Middle frontal gyrus (tissue), 1 donor: ENCODE data around the gene TNP2.

ENCODE experiments used
- DNase-seq: peaks from one replicate; pipeline ENCODE4 v3.0.0-alpha.2; 2015; ENCODE audit warnings: low spot score; ENCODE audit errors: extremely low spot score

TNP2 gene

DNA sequence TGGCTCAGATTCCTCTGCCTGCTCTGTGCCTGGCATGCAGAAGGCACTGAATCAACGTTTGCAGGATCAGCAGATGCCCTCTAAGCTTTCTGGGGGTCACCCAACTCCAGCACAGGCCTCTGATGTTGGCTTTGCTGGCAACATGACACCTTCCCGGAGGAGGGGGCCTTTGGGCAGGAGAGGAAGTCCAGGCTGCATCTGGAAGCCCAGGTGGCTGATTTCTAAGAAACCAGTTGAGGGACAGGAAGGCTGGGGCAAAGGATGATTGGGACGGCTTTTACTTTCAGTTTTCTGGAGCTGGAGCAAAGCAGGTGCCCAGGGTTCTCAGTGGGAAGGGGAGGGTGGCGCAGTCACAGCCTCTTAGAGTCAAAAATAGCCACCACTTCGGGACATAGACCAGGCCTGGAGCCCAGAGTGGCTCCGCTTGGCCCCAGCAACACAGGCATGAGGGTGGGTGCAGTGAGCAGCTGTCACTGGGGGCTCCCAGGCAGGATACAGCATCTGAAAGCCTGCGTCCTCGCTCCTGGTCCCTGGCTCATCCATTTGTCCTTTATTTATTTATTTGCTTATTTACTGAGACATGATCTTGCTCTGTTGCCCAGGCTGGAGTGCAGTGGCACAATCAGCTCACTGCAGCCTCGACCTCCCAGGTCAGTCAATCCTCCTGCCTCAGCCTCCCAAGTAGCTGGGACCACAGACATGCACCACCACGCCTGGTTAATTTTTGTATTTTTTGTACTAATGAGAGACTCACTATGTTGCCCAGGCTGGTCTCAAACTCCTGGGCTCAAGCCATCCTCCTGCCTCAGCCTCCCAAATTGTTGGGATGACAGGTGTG is 28.3 kb downstream of the TNP2 start:
- DNase-seq: no peak

DNA sequence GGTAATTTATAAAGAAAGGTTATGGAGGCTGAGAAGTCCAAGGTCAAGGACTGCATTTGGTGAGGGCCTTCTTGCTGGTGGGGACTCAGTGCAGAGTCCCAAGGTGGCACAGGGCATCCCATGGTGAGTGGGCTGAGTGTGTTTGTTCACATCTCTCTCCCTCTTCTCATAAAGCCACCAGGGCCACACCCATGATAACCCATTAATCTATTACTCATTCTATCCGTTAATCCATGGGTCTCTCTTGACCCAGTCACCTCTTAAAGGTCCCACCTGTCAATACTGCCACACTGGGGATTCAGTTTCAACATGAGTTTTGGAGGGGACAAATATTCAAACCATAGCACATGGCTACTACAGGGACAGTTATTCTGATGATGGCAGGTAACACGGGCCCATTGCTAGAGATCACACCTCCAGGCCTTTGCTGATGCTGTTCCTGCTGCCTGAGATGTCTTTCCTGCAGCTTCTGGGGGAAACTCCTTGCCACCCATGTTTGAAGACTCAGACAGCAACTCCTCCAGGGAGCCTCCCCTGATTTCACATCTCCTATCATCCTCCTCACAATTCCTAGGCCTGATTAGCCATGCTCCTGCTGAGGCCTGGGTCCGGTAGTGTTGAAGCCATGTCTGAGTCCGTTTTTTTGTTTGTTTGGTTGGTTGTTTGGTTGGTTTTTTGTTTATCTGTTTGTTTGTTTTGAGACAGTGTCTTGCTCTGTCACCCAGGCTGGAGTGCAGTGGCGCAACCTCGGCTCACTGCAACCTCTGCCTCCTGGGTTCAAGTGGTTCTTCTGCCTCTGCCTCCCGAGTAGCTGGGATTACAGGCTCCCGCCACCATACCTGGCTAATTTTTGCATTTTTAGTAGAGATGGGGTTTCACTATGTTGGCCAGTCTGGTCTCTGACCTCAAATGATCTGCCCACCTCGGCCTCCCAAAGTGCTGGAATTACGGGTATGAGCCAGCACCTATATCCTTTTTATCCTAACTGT is 29.2 kb downstream of the TNP2 start:
- no peak for DNase-seq

DNA sequence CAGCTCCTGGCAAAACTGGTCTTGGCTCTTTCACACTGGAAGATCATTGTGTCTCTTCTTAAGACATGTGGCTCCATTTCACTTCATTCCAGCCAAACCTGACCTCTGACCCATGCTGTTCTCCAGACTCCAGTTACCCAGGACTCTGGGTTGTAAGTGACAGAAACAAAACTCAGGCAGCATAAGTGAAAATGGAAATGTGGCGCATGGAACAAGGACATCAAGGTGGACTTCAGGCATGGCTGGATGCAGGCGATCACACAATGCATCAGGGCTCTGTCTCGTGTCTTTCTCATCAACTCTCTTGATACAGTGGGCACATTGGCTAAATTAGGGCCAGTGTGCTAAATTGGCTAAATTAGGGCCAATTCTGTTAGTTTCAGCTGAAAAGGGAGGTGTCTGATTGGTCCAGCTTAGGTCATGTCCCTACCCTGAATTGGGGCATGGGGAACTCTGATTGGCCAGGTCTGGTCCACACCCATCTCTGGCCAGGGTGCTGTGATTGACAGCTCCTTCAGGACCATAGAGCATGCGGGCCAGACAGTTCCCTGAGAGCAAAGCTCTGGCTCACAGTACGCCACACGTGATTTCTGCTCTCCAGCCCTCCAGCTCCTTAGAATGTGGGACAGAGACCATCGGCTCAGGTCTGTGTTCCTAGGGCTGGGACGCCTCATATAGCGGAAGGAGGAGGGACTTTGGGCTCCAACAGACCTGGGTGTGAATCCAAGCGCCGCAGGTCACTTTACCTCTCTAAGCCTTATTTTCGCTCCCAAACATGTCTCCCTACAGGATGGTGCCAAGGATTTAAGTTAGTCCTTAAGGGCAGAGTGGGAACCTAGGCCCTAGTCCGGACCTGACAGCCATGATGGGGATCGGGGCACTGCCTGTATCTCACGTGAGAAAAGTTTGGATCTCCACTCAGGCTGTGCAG is 30.6 kb downstream of the TNP2 start:
- DNase-seq: no peak

DNA sequence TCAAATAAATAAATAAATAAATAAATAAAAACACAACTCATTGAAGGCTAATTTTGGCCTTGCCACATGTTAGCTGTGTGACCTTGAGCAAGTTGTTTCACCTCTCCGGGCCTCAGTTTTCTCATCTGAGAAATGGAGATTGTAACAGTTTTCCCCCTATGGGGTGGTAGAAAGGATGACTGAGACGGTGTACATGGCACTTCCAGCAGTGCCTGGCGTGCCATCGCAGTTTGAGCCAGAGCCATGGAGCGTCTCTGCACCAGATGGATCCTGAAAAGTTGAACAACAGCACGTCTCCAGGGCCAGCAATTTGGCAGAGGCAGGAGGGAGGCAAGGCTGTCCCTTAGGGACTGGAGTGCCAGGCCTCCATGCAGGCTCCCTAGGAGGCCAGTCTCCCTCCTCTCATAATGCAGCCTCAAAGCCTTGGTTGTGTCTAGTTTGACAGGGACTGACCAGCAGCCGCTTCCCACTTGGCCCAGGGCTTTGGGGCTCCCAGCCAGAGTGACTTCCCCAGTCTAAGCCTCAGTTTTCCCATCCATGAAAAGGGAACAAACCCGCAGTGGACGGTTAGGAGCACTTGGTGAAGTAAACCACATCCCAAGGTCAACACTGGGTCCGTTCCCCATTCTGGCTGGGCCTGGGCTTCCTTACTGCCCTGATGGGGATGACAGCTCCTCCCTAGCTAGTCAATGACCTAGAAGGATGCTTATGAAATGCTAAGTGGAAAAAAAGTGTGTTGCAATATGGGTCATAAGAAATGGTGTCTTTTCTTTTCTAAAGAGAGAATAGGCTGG is 32.5 kb downstream of the TNP2 start:
- no peak for DNase-seq

DNA sequence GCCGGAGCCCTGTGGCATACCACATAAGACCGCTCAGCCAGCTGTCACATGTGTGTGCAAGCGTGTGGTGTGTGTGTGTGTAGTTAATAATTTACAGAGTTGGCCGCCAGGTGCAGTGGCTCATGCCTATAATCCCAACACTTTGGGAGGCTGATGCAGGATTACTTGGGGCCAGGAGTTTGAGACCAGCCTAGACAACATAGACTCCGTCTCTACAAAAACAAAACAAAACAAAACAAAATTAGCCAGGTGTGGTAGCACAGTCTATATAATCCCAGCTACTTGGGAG is 33.5 kb downstream of the TNP2 start:
- no peak for DNase-seq

DNA sequence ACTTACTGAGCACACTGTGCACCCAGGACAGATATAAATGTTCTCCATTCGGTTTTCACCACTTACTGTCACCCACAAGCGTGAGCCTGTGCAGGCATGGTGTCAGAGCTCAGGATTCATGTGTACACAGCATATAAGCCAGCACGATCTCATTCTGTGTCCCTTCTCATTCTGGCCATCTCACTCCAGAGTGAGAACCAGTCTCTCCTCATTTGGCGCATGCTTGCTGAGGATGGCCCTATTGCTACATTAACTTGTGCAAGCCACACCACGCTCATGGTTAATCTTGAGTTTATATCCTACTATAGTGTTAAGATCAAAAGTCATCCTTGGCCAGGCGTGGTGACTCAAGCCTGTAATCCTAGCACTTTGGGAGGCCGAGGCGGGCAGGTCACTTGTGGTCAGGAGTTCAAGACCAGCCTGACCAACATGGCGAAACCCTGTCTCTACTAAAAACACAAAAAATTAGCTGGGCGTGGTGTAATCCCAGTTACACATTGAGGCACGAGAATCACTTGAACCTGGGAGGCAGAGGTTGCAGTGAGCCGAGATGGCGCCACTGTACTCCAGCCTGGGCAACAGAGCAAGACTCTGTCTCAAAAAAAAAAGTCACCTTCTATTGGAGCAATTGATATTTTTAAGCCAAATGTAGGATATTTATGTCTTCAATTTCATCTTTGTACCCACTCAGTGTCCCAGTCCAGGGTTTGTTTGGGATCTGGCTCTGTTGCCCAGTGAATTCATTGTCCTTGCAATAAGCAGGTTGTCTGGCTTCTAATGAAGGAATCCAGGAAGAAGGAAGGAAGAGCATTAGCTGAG is 34.0 kb downstream of the TNP2 start:
- DNase-seq: no peak

DNA sequence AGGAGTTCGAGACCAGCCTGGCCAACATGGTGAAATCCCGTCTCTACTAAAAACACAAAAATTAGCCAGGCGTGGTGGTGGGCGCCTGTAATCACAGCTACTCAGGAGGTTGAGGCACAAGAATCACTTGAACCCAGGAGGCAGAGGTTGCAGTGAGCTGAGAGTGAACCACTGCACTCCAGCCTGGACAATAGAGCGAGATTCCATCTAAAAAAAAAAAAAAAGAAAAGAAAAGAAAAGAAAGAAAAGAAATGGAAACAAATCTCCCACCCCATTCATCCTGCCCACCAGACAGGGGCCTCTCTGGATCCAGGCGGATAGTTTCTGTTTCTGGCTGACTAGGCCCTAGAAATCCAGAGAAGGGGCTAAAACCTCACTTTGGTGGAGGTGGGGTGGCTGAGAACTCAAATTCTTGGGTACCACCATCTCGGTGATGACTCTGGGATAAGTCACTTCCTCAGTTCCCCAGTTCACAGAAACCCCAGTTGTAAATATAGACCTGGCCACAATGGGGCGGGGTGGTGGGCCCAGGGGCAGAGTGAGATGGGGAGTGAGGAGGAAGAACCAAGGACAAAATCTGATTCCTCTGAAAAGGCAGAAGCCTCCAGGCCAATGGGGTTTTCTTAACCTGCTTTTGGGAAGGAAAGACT is 35.3 kb downstream of the TNP2 start:
- no peak for DNase-seq

DNA sequence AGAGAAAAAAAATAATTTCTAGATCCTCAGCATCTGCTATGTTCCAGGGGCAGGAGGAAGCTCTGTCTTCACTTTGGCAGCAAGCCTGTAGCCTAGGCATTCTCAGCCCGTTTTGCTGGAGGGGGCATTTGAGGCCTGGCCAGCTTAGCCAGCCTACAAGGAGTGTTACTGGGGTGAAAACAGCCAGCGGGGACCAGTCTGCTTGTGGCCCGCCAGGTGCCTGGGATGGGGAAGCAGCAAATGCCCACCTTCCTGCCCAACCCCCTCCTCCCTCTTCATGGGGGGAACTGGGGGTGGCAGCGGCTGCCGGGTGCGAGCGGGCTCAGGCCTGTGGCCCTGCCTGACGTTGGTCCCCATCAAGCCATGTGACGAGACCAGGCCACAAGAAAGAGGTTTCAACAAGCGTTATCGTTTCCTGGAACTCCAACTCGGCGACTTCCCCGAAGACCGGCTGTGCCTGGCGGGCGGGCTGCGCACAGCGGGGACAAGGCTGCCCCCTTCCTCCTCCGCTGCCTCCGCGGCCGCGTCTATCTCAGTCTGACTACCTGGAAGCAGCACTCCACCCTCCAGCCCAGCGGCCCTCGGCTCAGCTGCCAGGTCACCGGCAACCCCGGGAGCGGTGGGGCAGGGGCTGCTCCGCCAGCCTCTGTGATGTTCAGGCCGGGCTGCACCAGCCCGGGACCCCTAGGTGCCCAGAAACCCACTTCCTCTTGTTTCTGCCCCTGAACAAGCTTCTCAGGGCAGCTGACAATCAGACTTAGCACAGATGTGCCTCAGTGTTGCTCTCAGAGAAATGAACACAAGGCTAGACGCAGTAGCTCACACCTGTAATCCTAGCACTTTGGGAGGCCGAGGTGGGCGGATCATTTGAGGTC is 36.0 kb downstream of the TNP2 start:
- DNase-seq: no peak

DNA sequence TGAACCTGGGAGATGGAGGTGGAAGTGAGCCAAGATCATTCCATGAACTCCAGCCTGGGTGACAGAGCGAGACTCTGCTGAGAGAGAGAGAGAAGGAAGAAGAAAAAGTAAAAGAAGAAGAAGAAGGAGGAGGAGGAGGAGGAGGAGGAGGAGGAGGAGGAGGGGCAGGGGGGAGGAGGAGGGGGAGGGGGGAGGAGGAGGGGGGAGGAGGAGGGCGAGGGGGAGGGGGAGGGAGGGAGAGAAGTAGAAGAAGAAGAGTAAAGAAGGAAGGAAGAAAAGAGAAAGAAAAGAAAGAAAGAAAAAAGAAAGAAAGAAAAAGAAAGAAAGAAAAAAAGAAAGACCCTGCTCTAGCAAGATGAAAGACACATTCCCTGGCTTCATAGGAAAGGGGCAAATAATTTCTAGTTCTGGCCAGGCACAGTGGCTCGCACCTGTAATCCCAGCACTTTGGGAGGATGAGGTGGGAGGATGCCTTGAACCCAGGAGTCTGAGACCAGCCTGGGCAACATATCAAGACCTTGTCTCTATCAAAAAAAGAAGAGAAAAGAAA is 36.7 kb downstream of the TNP2 start:
- DNase-seq: no peak

DNA sequence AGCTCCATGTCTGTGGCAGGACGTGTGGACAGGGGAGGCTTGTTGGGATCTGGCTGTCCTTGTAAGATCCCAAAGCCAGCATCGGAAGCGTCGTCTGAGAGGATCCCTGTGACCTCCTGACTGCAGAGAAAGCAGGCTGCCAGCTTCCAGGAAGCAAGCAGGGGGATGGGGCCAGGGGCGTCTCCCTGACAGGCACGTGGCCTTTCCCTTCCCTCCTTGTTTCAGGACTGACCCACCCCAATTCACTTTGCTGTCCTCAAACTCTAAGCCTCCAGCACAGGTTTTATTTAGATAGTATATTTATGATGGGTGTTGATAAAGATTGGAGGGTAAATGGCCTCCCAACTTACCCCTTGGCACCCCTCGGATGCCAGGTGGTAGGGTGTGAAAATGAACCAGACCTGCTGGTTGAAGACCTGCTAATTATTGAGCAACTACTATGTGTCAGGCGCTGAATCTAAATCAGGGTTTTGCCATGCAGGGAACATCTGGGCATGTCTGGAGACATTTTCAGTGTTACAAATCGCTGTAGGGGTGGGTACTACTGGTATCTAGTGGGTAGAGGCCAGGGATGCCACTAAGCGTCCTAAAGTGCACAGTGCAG is 37.7 kb downstream of the TNP2 start:
- DNase-seq: no peak

DNA sequence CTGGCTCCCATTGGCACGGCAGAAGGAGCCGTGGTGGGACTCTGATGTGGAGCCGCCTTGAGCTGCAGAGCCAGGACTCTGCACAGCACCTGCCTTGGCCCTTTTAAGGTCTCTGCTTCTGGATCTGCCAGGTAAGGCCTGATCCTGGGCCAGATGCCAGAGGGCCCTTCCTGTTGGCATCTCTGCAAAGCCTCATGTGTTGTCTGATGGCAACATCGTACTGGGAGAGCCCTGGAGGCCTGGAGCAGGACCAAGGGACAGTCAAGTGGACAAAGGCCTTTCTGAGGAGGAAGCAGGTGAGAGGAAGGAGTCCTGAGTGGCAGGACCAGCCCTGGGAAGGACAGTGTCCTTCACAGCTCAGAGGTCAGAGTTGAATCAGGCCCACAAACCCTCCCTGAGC is 39.2 kb downstream of the TNP2 start:
- no peak for DNase-seq

DNA sequence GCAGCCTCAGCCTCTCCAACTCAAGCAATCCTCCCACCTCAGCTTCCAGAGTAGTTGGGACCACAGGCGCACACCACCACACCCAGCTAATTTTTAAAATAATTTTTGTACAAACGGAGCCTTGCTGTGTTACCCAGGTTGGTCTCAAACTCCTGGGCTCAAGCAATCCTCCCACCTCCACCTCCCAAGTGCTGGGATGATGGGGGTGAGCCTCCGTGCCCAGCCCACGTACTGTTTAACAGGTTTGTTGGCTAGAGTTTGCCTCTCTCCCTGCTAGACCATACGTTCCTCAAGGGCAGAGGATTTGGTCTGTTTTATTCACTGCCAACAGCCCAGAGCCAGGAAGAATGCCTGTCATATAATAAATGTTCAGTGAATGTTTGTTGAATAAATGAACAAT is 39.7 kb downstream of the TNP2 start:
- DNase-seq: no peak

DNA sequence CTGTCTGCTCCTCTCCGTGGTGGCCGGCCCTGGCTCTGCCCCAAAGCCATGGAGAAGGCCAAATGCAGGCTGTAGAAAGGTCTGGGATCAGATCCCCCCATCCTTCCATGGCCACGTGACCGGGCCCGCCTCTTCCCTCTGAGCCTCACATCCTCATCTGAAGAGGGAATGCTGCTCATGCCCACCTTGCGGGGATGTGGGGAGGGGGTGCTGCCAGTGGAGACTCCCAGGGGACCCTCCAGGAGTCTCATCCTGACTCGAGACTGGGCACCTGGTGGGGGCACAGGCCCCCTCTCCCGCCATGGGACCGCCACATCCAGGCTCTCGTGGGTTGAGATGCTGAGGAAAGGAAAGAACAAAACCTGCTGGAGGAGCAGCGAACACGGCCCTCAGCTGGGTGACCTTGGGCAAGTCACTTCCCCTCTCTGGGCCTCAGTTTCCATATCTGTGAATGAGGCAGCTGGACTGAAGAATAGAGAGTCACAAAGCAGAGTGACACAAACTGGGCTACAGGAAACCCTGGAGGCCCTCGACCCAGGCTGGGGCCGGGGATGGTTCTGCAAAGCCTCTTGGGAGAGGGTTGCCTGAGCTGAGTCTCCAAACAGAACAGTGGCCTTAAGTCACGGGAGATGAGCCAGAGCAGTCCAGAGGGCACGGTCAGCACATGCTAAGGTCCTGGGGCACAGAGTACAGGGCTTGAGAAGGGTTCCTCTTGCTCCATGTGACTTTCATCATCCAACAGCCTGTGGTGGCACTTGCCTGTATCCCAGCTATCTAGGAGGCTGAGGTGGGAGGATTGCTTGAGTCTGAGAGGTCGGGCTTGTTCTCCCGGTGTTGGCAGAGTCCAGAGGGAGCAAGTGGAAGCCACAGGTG is 43.2 kb downstream of the TNP2 start:
- DNase-seq: no peak

DNA sequence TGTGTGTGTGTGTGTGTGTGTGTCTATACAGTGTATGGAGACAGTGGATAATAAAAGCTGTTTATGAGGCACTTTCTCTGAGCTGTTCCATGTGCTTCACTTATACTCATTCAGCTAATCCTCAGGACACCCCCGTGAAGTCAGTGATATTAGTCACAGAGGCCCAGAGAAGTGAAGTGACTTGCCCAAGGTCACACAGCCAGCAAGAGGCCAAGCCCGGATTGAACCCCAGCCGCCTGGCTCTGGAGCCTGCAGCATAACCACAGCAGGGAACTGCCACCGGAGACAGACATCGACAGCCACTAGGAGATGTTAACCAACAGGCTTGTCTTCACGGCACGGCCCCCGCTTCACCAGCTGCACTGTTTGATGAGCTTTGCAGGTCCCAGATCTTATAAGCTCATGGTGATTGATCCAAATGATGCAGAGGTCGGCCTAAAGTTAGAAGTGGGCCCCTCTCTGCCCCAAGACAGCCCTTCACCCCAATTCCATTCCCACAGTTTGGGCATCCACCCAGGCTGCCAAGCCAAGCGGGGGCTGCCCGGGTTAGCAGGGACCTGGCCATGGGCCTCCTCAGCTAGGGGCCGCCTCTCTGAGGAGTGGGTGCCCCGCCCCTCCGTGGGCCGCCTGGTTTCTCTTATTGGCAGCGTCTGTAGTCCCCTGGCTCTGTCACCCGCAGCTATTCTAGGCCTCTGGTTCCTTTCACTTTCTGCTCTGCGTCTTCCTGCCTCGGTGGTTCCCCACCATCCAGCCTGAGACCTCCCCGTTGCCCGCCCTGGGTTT is 44.0 kb downstream of the TNP2 start:
- no peak for DNase-seq

DNA sequence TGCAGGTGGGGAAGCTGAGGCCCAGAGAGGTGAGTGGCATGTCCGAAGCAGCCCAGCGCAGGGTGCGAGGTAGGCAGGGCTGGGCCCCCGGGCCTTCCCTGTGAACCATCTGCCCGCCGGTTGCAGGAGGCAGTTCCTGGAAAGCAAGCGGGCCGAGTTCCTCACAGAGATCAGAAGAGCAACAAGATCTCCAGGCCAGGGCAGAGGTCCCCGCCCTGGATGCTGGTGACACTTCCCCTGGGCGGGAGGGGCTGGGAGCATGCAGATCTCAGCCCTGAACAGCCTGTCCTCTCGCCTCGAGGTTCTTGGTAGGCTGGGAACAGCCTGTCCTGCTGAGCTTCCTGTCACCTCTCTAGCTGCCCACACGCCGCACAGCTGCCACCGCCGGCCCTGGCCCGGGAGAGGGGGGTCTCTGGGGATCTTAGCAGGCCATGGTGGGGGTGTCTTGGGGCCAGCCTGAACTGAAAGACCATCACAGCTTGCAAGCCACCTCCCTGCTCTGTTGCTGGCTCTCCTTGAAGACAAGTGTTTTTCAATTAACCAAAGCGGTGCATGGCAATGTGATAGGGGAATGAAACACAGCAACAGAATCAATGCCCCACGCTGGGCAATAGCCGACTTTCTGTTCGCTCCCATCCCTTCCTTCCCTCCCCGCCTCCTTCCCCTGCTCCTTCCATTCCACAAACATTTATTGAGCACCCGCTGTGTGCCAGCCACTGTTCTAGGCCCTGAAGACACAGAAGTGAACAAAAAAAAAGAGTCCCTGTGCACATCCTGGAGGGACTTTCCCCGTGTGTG is 44.8 kb downstream of the TNP2 start:
- DNase-seq: no peak
